Measurements from ENCODE around the gene NAP1L4.

- no peak; the same call in 1 of the 2 replicates for TF ChIP-seq POLR2AphosphoS5 (IDR thresholded peaks at IDR 0.05; ENCODE audit: low read depth, low read length)
- TF ChIP-seq EZH2phosphoT487 (IDR thresholded peaks at IDR 0.05; ENCODE audit: borderline replicate concordance) = no peak
- TF ChIP-seq, protein P1, sequence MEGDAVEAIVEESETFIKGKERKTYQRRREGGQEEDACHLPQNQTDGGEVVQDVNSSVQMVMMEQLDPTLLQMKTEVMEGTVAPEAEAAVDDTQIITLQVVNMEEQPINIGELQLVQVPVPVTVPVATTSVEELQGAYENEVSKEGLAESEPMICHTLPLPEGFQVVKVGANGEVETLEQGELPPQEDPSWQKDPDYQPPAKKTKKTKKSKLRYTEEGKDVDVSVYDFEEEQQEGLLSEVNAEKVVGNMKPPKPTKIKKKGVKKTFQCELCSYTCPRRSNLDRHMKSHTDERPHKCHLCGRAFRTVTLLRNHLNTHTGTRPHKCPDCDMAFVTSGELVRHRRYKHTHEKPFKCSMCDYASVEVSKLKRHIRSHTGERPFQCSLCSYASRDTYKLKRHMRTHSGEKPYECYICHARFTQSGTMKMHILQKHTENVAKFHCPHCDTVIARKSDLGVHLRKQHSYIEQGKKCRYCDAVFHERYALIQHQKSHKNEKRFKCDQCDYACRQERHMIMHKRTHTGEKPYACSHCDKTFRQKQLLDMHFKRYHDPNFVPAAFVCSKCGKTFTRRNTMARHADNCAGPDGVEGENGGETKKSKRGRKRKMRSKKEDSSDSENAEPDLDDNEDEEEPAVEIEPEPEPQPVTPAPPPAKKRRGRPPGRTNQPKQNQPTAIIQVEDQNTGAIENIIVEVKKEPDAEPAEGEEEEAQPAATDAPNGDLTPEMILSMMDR (IDR thresholded peaks at IDR 0.05 in 2 of 3, conservative IDR thresholded peaks at IDR 0.05 in 1 of 3; ENCODE audit: borderline replicate concordance in 1 of 3, insufficient read depth in 1 of 3, low read depth in 2 of 3, low read length in 2 of 3) = no peak
- no peak for TF ChIP-seq POLR2A (IDR thresholded peaks at IDR 0.05; ENCODE audit: borderline replicate concordance, extremely low read depth, insufficient read depth, insufficient read length)
- TF ChIP-seq, protein P2, sequence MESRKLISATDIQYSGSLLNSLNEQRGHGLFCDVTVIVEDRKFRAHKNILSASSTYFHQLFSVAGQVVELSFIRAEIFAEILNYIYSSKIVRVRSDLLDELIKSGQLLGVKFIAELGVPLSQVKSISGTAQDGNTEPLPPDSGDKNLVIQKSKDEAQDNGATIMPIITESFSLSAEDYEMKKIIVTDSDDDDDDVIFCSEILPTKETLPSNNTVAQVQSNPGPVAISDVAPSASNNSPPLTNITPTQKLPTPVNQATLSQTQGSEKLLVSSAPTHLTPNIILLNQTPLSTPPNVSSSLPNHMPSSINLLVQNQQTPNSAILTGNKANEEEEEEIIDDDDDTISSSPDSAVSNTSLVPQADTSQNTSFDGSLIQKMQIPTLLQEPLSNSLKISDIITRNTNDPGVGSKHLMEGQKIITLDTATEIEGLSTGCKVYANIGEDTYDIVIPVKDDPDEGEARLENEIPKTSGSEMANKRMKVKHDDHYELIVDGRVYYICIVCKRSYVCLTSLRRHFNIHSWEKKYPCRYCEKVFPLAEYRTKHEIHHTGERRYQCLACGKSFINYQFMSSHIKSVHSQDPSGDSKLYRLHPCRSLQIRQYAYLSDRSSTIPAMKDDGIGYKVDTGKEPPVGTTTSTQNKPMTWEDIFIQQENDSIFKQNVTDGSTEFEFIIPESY (IDR thresholded peaks at IDR 0.05; ENCODE audit: extremely low read depth, insufficient replicate concordance, low read length) = no peak
- no peak for TF ChIP-seq ZNF274 (IDR thresholded peaks at IDR 0.05; ENCODE audit: low read depth, low read length)
- no peak for TF ChIP-seq EZH2 (IDR thresholded peaks at IDR 0.05)
- no peak for TF ChIP-seq YY1 (IDR thresholded peaks at IDR 0.05; ENCODE audit: extremely low read depth, insufficient replicate concordance, low read depth, low read length)
- TF ChIP-seq TCF7L2 (IDR thresholded peaks at IDR 0.05; ENCODE audit: borderline replicate concordance, extremely low read depth, insufficient read depth, insufficient read length) = no peak
- TF ChIP-seq FOSL1 (IDR thresholded peaks at IDR 0.05; ENCODE audit: low read depth) = no peak
- no peak for TF ChIP-seq ATF3 (IDR thresholded peaks at IDR 0.05)
- TF ChIP-seq, protein P3, sequence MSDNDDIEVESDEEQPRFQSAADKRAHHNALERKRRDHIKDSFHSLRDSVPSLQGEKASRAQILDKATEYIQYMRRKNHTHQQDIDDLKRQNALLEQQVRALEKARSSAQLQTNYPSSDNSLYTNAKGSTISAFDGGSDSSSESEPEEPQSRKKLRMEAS (IDR thresholded peaks at IDR 0.05) = no peak
- no peak for TF ChIP-seq SIN3A (IDR thresholded peaks at IDR 0.05; ENCODE audit: low read depth)
Measured at GRCh38 chr11:3000032-3000961, 8.2 kb upstream of the NAP1L4 start.

All from HCT116 (cell line).